Activated B cell treated with CpG ODN at 0.5 μM for 24 hours (primary cell): Measurements from ENCODE around the gene CCDC83. TPM values are rescaled to one million over a fixed set of nuclear protein-coding genes. Genes with fewer than 3 reads are reported as not detected.

Experiments used
- ATAC-seq: fragments of 200-7000 bp; cut with Tn5 transposase; one replicate; pipeline ENCODE4 v1.10.0; 2021; ENCODE audit warnings: low read depth, mild to moderate bottlenecking, moderate library complexity
- CTCF ChIA-PET: fragments of 350-600 bp; sonication (Branson Sonifier 250); formaldehyde crosslinking; loops from one replicate; lab custom pipeline; 2021; ENCODE audit warnings: antibody characterized with exemption; lab: Charles Lee
- POLR2A ChIA-PET: fragments of 350-600 bp; sonication (Branson Sonifier 250); formaldehyde crosslinking; loops from one replicate; lab custom pipeline; 2021; ENCODE audit warnings: antibody characterized with exemption; lab: Charles Lee
- DNase-seq: peaks from one replicate; pipeline ENCODE4 v3.0.0; 2022
- H3K27ac Mint-ChIP-seq: one replicate; pipeline ENCODE4 v1.8.0; 2020; ENCODE audit warnings: mixed read lengths
- H3K27me3 Mint-ChIP-seq: one replicate; pipeline ENCODE4 v1.8.0; 2021; ENCODE audit warnings: mixed read lengths
- H3K36me3 Mint-ChIP-seq: one replicate; pipeline ENCODE4 v1.8.0; 2021; ENCODE audit warnings: low read depth, mixed read lengths
- H3K4me1 Mint-ChIP-seq: one replicate; pipeline ENCODE4 v1.8.0; 2021; ENCODE audit warnings: mixed read lengths
- H3K4me3 Mint-ChIP-seq: one replicate; pipeline ENCODE4 v1.8.0; 2020; ENCODE audit warnings: mild to moderate bottlenecking, mixed read lengths
- H3K9me3 Mint-ChIP-seq: one replicate; pipeline ENCODE4 v1.8.0; 2020; ENCODE audit warnings: mixed read lengths
- CTCF ChIP-seq: fragments of 200-600 bp; IDR thresholded peaks from one replicate; pipeline ENCODE4 v1.8.0; 2022; ENCODE audit warnings: antibody characterized with exemption, mild to moderate bottlenecking
- intact Hi-C: fragments of 100-400 bp; cut with micrococcal nuclease; formaldehyde crosslinking; loops from one replicate; pipeline ENCODE4 v1.15.1; 2024
- total RNA-seq: library from RNA; stranded (reverse); gene quantifications from 2 replicates; pipeline ENCODE4 v1.2.3, GENCODE V29; 2022

CCDC83 gene
- total RNA-seq, 1 donor from 2014 or later = not detected

GRCh38 chr11:85815186-85815931, 39.8 kb upstream of the CCDC83 start:
- H3K27me3 Mint-ChIP-seq = peaks cover 10% of the 10 kb centered on the region
- intact Hi-C loops = no loop called here
- DNase-seq (no peak), ATAC-seq (no peak)
- no peaks in the 10 kb centered on the region for H3K9me3 Mint-ChIP-seq
- no peak for TF ChIP-seq CTCF
- peaks cover 8% of the 10 kb centered on the region for H3K4me1 Mint-ChIP-seq
- no peak overlapping the region for H3K4me3 Mint-ChIP-seq
- no peak overlapping the region for H3K27ac Mint-ChIP-seq
- POLR2A ChIA-PET = no interaction called here
- CTCF ChIA-PET = no interaction called here
- no peaks in the 10 kb centered on the region for H3K36me3 Mint-ChIP-seq

GRCh38 chr11:85819441-85819840, 35.7 kb upstream of the CCDC83 start:
- intact Hi-C loops = no loop called here
- POLR2A ChIA-PET = no interaction called here
- TF ChIP-seq CTCF = no peak
- H3K4me3 Mint-ChIP-seq = no peak overlapping the region
- no peaks in the 10 kb centered on the region for H3K36me3 Mint-ChIP-seq
- ATAC-seq (no peak), DNase-seq (no peak)
- H3K4me1 Mint-ChIP-seq = no peaks in the 10 kb centered on the region
- no peaks in the 10 kb centered on the region for H3K9me3 Mint-ChIP-seq
- no peaks in the 10 kb centered on the region for H3K27me3 Mint-ChIP-seq
- no peak overlapping the region for H3K27ac Mint-ChIP-seq
- CTCF ChIA-PET = no interaction called here

GRCh38 chr11:85821636-85822035, 33.5 kb upstream of the CCDC83 start:
- no peak for DNase-seq
- H3K36me3 Mint-ChIP-seq = no peaks in the 10 kb centered on the region
- TF ChIP-seq CTCF = no peak
- CTCF ChIA-PET = no interaction called here
- no peaks in the 10 kb centered on the region for H3K9me3 Mint-ChIP-seq
- ATAC-seq = no peak
- H3K4me1 Mint-ChIP-seq = no peaks in the 10 kb centered on the region
- no peaks in the 10 kb centered on the region for H3K27me3 Mint-ChIP-seq
- POLR2A ChIA-PET = no interaction called here
- H3K27ac Mint-ChIP-seq = no peak overlapping the region
- H3K4me3 Mint-ChIP-seq = no peak overlapping the region
- intact Hi-C loops = no loop called here

GRCh38 chr11:85822814-85823213, 32.4 kb upstream of the CCDC83 start:
- ChIA-PET CTCF (no interaction called here), POLR2A (no interaction called here)
- intact Hi-C loops = no loop called here
- ATAC-seq (no peak), DNase-seq (no peak)
- Mint-ChIP-seq H3K4me3 (no peak overlapping the region), H3K9me3 (no peaks in the 10 kb centered on the region), H3K4me1 (no peaks in the 10 kb centered on the region), H3K27me3 (no peaks in the 10 kb centered on the region), H3K36me3 (no peaks in the 10 kb centered on the region), H3K27ac (no peak overlapping the region)
- TF ChIP-seq CTCF = no peak

GRCh38 chr11:85823816-85824215, 31.4 kb upstream of the CCDC83 start:
- Mint-ChIP-seq H3K27me3 (no peaks in the 10 kb centered on the region), H3K27ac (no peak overlapping the region), H3K4me1 (no peaks in the 10 kb centered on the region), H3K4me3 (no peak overlapping the region), H3K36me3 (no peaks in the 10 kb centered on the region), H3K9me3 (no peaks in the 10 kb centered on the region)
- no peak for DNase-seq
- ATAC-seq = no peak
- CTCF ChIA-PET = no interaction called here
- POLR2A ChIA-PET = no interaction called here
- no peak for TF ChIP-seq CTCF
- intact Hi-C loops = no loop called here
